Activated T-helper 2 cell treated with anti-CD3 and anti-CD28 coated beads, Interferon-gamma antibody, Interleukin-2, Interleukin-4, amounts not matched to agents 10 μg/mL and 5 μg/mL and 100 μg/mL, durations not matched to agents 14 hours and 24 hours and 36 hours (primary cell): ENCODE results near the gene MYL4. TPM values are rescaled to one million over a fixed set of nuclear protein-coding genes. Genes with fewer than 3 reads are reported as not detected.

Experiments
- DNase-seq: peaks from one replicate; pipeline ENCODE4 v3.0.0; 2021; ENCODE audit warnings: low spot score
- H3K27ac Mint-ChIP-seq: one replicate; pipeline ENCODE4 v1.8.0; 2021; ENCODE audit warnings: mixed read lengths
- H3K27me3 Mint-ChIP-seq: one replicate; pipeline ENCODE4 v1.8.0; 2021; ENCODE audit warnings: low read depth, mixed read lengths
- H3K36me3 Mint-ChIP-seq: one replicate; pipeline ENCODE4 v1.8.0; 2021; ENCODE audit warnings: low read depth, mixed read lengths
- H3K4me1 Mint-ChIP-seq: one replicate; pipeline ENCODE4 v1.8.0; 2021; ENCODE audit warnings: low read depth, mixed read lengths
- H3K4me3 Mint-ChIP-seq: one replicate; pipeline ENCODE4 v1.8.0; 2021; ENCODE audit warnings: low read depth, mild to moderate bottlenecking, moderate library complexity, mixed read lengths
- H3K9me3 Mint-ChIP-seq: one replicate; pipeline ENCODE4 v1.8.0; 2021; ENCODE audit warnings: mixed read lengths
- intact Hi-C: fragments of 100-400 bp; cut with micrococcal nuclease; formaldehyde crosslinking; loops from one replicate; pipeline ENCODE4 v1.15.1; 2023
- total RNA-seq: library from RNA; stranded (reverse); gene quantifications from 2 replicates; pipeline ENCODE4 v1.2.3, GENCODE V29; 2022

Gene MYL4
- total RNA-seq, 1 donor from 2014 or later: not detected

GRCh38 chr17:47227862-47228261, 18.7 kb downstream of the MYL4 start:
- H3K36me3 Mint-ChIP-seq: peaks cover 3% of the 10 kb centered on the region
- DNase-seq: no peak
- H3K4me3 Mint-ChIP-seq: no peak overlapping the region
- H3K27ac Mint-ChIP-seq: no peak overlapping the region
- H3K4me1 Mint-ChIP-seq: peaks cover 17% of the 10 kb centered on the region
- intact Hi-C loops: no loop called here
- H3K27me3 Mint-ChIP-seq: peaks cover 23% of the 10 kb centered on the region
- peaks cover 13% of the 10 kb centered on the region for H3K9me3 Mint-ChIP-seq

DNA sequence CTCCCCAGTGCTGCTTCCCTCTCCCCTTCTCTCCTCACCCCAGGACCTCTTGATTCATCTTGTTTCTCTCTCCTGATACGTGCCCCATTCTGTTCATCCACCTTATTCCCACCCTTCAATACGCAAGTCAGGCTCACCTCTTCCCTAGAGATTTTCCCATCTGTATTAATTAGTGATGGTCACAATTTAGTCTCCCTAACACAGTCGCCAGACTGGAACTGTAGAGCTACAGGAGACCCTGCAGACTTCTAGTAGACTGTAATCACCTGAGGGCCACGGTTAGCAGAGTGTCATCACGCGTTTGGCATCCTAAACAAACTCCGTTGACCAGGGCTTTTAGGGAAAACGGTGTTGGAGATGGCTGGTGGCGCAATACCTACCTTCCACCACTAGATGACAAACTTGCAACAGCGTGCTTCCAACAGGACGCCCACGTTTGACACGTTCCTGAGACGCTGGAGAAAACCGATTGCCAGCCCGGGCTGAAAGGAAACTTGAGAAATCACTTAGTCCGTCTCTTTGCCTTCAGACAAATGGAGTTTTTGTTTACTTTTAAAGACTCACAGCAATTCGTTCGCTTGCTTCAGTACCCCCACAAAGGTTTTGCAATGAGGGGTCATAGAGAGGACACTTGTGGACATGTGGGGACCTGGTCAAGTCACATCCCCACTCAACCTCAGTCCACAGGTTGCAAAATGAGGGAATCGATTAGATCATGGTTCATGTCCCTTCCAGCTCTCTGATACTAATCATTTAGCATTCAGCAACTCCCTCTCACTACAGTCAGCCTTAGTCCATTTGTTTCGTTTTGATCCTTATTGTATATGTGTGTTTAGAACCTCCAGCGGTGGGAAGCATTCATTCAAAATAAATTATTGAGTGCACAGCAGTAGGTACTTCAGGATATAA, 20.6 kb downstream of the MYL4 start:
- intact Hi-C loops: loop anchor here (1.0 to 5.0 kb wide), 2 partner anchors 73 to 86 kb away; no protein-coding TSS in a partner anchor
- H3K4me1 Mint-ChIP-seq: peaks cover 17% of the 10 kb centered on the region
- H3K27me3 Mint-ChIP-seq: peaks cover 23% of the 10 kb centered on the region
- DNase-seq: peak; percentile 62
- no peak overlapping the region for H3K27ac Mint-ChIP-seq
- no peaks in the 10 kb centered on the region for H3K36me3 Mint-ChIP-seq
- no peaks in the 10 kb centered on the region for H3K9me3 Mint-ChIP-seq
- H3K4me3 Mint-ChIP-seq: peak overlapping the region; percentile 46

DNA sequence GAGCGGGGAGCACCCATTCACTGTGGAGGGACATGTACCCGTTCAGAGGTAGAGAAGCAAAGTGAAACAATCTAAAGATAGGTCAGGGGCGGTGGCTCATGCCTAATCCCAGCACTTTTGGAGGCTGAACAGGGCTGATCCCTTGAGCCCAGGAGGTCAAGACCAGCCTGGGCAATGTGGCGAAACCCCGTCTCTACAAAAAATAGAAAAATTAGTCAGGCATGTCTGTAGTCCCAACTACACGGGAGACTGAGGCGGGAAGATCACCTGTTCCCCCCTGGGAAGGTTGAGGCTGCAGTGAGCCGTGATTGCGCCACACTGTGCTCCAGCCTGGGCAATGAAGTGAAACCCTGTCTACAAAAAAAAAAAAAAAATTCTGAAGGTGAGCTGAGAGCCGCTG, 21.7 kb downstream of the MYL4 start:
- peaks cover 23% of the 10 kb centered on the region for H3K27me3 Mint-ChIP-seq
- H3K27ac Mint-ChIP-seq: no peak overlapping the region
- intact Hi-C loops: loop anchor here (5.0 kb wide), 1 partner anchor 71 kb away; no protein-coding TSS in a partner anchor
- peaks cover 17% of the 10 kb centered on the region for H3K4me1 Mint-ChIP-seq
- no peak overlapping the region for H3K4me3 Mint-ChIP-seq
- no peak for DNase-seq
- H3K9me3 Mint-ChIP-seq: no peaks in the 10 kb centered on the region
- no peaks in the 10 kb centered on the region for H3K36me3 Mint-ChIP-seq

- Mint-ChIP-seq H3K4me3 (no peak overlapping the region), H3K27ac (no peak overlapping the region), H3K9me3 (no peaks in the 10 kb centered on the region), H3K27me3 (peaks cover 23% of the 10 kb centered on the region), H3K4me1 (peaks cover 17% of the 10 kb centered on the region), H3K36me3 (no peaks in the 10 kb centered on the region)
- intact Hi-C loops: loop anchor here (5.0 kb wide), 1 partner anchor 71 kb away; no protein-coding TSS in a partner anchor
- DNase-seq: no peak
Measured at GRCh38 chr17:47231334-47231733, 22.2 kb downstream of the MYL4 start.

- Mint-ChIP-seq H3K4me3 (no peak overlapping the region), H3K9me3 (no peaks in the 10 kb centered on the region), H3K27me3 (peaks cover 23% of the 10 kb centered on the region), H3K36me3 (no peaks in the 10 kb centered on the region), H3K4me1 (peaks cover 17% of the 10 kb centered on the region), H3K27ac (no peak overlapping the region)
- no peak for DNase-seq
- intact Hi-C loops: loop anchor here (5.0 kb wide), 1 partner anchor 70 kb away; no protein-coding TSS in a partner anchor
Measured at GRCh38 chr17:47231866-47232265, 22.7 kb downstream of the MYL4 start.

- H3K4me3 Mint-ChIP-seq: no peak overlapping the region
- H3K27me3 Mint-ChIP-seq: peaks cover 19% of the 10 kb centered on the region
- intact Hi-C loops: loop anchor here (5.0 kb wide), 1 partner anchor 70 kb away; no protein-coding TSS in a partner anchor
- DNase-seq: no peak
- no peaks in the 10 kb centered on the region for H3K9me3 Mint-ChIP-seq
- no peak overlapping the region for H3K27ac Mint-ChIP-seq
- H3K36me3 Mint-ChIP-seq: no peaks in the 10 kb centered on the region
- H3K4me1 Mint-ChIP-seq: peaks cover 17% of the 10 kb centered on the region
Measured at GRCh38 chr17:47232465-47232864, 23.3 kb downstream of the MYL4 start.

DNA sequence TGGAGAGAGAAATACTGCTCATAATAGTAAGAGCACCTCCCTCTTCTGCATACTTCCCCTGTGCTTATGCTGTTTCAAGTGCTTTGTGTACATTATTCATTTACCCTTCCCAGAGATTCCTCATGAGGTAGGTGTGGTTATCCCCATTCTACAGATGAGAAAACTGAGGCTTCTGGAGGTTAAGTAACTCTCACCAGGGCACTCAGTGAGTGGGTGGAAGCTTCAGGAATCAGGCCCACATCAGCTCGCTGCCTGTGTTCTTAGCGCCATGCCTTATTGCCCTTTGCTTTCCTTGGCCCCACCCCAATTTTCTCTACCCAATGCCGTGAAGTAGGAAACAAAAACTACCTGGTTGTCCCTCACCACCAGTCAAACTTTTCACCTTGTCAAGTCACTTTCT, 26.4 kb downstream of the MYL4 start:
- no peak overlapping the region for H3K4me3 Mint-ChIP-seq
- H3K9me3 Mint-ChIP-seq: no peaks in the 10 kb centered on the region
- intact Hi-C loops: no loop called here
- no peaks in the 10 kb centered on the region for H3K36me3 Mint-ChIP-seq
- no peak for DNase-seq
- peaks cover 13% of the 10 kb centered on the region for H3K4me1 Mint-ChIP-seq
- peaks cover 15% of the 10 kb centered on the region for H3K27me3 Mint-ChIP-seq
- H3K27ac Mint-ChIP-seq: no peak overlapping the region

GRCh38 chr17:47235923-47236322, 26.8 kb downstream of the MYL4 start:
- H3K36me3 Mint-ChIP-seq: no peaks in the 10 kb centered on the region
- intact Hi-C loops: no loop called here

GRCh38 chr17:47237841-47238240, 28.7 kb downstream of the MYL4 start:
- no peak for DNase-seq
- Mint-ChIP-seq H3K4me1 (peaks cover 11% of the 10 kb centered on the region), H3K27me3 (peaks cover 7% of the 10 kb centered on the region), H3K36me3 (no peaks in the 10 kb centered on the region), H3K4me3 (no peak overlapping the region), H3K9me3 (no peaks in the 10 kb centered on the region), H3K27ac (no peak overlapping the region)
- intact Hi-C loops: no loop called here

More at GRCh38 chr17:47235923-47236322, 26.8 kb downstream of the MYL4 start:
- H3K27ac Mint-ChIP-seq: no peak overlapping the region
- no peaks in the 10 kb centered on the region for H3K9me3 Mint-ChIP-seq
- no peak overlapping the region for H3K4me3 Mint-ChIP-seq
- peaks cover 13% of the 10 kb centered on the region for H3K27me3 Mint-ChIP-seq
- peaks cover 12% of the 10 kb centered on the region for H3K4me1 Mint-ChIP-seq
- DNase-seq: no peak

DNA sequence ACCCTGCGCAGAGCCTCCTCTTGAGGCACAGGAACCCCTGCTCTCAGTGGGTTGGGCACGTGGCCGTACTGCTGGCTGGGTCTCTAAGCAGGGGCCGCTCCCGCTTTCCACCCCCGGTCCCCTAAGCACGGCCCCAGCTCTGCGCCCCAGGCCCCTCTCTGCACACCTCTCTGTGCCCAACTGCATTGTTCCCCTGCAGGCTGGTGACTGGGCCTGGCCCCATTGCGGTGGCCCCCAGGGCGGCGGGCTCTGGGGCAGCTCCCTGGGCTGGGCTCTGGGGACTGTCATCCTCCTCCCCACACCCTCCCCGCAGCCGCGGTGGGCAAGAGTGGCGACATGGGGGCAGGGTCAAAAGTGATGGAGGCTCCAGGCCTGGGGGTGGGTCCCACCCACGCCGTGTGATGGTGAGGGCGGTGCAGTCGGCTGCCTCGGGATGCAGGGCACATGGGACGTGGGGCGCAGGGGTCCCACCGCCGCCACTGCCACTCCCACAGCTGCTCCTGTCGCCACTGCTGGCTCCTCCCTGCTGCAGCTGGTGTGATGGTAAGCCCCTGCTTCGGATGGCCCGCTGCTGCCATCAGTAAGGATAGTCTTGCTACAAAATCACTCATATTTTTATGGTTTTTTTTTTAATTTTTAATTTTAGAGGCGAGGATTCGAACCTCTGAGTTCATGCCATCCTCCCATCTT, 29.3 kb downstream of the MYL4 start:
- intact Hi-C loops: no loop called here
- H3K4me3 Mint-ChIP-seq: no peak overlapping the region
- peaks cover 11% of the 10 kb centered on the region for H3K4me1 Mint-ChIP-seq
- H3K36me3 Mint-ChIP-seq: no peaks in the 10 kb centered on the region
- peaks cover 9% of the 10 kb centered on the region for H3K27me3 Mint-ChIP-seq
- DNase-seq: no peak
- no peak overlapping the region for H3K27ac Mint-ChIP-seq
- H3K9me3 Mint-ChIP-seq: no peaks in the 10 kb centered on the region

DNA sequence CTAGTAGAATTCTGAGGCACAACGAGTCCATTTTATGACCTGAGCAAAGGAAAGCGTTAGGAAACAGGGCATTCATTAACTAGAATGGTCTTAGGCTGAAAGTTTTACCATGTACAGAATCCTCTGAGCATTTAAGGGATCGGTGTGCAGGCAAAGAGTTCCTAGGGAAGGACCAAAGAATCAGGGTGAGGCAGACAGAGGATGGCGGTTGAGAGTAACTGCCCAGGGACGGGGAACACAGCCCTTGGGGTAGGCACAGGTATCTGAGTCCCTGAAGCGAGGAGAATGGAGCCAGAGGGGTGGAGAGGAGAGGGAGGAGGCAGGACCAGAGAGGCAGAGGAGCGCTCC, 30.4 kb downstream of the MYL4 start:
- H3K27ac Mint-ChIP-seq: no peak overlapping the region
- H3K4me3 Mint-ChIP-seq: no peak overlapping the region
- intact Hi-C loops: no loop called here
- no peak for DNase-seq
- peaks cover 11% of the 10 kb centered on the region for H3K4me1 Mint-ChIP-seq
- peaks cover 13% of the 10 kb centered on the region for H3K27me3 Mint-ChIP-seq
- no peaks in the 10 kb centered on the region for H3K36me3 Mint-ChIP-seq
- H3K9me3 Mint-ChIP-seq: no peaks in the 10 kb centered on the region

GRCh38 chr17:47239967-47240651, 31.0 kb downstream of the MYL4 start:
- Mint-ChIP-seq H3K4me3 (no peak overlapping the region), H3K27ac (no peak overlapping the region), H3K27me3 (peaks cover 15% of the 10 kb centered on the region), H3K9me3 (no peaks in the 10 kb centered on the region), H3K36me3 (no peaks in the 10 kb centered on the region), H3K4me1 (peaks cover 11% of the 10 kb centered on the region)
- DNase-seq: no peak
- intact Hi-C loops: no loop called here
